HG02870 (cell line): ENCODE results near the gene OTOS.

Experiments
- ATAC-seq: cut with Tn5 transposase; IDR thresholded peaks from one replicate; pipeline ENCODE4 v1.9.1; 2021; ENCODE audit warnings: mild to moderate bottlenecking, moderate library complexity; ENCODE audit not compliant: unreplicated experiment

Gene OTOS

DNA sequence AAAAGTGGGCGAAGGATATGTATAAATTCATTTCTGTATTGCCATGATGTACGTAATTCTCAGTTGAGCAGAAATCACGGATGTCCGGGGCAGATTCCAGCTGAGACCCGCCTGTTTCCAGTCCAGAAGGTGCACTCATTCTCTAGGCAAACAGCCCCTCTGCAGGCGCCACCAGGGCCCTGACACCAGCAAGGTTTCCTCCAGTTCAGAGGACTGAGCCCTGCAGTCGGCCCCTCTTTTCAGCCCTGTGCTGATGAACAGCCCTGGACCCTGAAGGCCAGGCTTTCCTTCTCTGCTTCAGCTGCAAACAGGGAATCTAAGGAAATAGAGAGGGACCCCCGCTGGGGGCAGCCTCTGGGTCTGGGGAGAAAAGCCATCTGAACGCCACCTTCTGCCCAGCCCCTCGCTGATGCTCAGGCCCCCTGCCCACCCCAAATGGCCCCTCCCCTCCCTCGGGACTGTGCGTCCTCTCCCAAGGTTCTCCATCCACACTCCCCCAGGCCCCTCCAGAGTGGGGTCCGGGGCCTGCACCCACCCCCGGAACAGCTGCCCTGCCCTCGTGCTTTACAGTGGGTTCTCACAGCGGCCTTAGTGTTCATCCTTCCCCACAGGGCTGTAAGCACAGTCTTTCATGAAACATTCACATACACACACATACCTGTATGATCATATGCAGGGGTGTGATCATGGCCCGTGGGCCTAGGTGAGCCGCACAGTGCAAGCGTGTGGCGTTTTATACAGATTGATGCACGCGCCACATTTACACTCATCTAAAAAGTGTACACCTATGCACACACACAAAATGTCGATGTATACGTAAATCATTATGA, 16.4 kb downstream of the OTOS start:
- no peak for ATAC-seq

DNA sequence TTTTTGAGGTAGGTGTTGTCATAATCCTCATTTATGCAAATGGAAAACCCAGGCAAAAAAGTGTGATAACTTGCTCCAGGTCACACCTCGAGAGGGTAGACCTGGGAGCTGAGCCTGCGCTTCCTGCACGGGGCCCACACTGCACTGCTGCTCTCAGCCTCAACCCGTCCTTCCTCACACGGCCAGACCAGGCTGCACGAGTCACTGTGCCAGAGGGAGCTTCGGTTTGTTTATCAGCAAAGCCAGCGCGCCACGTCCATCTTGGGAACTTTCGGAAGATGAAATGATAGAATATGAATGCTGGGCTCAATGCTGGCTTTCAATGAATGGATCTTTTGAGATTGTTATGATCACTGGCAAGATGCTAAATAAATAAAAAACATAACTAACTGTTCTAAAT, 18.8 kb downstream of the OTOS start:
- ATAC-seq, result no peak

DNA sequence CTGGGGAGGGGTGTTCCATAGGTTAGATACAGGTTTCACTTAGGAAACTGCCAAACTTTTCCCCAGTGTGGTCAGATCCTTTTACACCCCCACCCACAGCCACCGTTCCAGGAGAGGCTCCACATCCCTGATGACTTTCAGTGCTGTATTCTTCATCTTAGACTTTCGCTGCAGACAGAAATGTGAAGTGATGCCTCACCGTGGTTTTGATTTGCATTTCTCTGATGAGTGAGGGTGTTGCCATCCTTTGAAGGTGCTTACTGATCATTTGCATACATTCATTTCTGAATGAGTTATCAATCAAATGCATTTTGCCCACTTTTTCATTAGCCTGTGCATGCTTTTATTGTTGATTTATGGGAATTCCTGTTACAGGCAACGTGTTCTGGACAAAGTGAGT, 19.3 kb downstream of the OTOS start:
- peak; percentile 54 for ATAC-seq

DNA sequence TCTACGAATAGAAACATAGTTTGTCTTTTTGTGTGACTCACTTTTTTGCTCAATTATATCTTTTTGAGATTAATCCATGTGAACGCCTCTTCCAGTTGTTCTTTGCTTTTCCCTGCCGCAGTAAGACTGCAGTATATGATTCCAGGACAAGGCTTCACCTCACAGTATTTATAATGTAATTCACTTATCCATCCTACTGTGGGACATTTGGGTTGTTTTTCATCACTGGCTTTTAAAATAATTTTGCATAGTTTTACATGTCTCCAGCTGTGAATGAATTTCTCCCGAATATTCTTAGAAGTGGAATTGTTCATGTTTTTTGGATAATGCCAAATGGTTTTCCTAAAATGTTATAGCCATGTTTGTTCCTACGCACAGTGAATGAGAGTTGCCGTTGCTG, 26.2 kb downstream of the OTOS start:
- ATAC-seq, result no peak

DNA sequence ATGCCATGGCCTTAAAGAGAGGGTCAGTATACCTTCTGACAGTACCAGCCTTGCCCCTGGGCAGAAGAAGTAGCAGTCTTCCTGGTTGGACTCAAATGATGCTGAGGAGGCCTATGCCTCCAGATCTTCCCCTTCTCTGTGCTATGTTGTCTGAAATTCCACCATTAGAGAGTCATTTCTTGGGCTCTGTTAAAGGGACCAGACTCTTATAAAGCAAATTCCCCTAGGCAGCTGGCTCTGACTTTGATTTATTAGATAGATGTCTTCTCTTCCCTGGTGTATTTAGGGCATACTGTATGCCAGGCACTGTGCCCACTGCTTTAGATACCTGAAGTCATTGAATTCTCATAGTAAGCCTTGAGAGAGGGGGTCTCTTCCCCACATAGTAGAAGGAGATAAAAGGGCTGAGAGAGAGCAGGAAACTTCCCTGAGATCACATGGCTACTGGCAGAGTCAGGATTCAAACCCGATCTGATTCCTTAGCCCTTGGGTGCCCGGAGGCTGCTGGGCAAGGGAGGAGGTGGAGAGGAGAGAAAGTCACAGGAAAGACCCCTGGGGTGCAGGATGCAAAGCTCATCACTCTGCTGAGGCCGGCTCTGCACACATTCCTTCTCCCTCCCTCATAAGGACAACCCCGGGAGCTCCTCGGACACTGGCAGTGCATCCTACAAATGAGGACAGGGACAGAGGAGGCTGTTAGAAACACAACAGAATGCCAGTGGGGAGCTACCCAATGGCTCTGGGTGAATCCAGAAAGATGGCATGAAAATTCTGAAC, 27.4 kb downstream of the OTOS start:
- ATAC-seq, result no peak

DNA sequence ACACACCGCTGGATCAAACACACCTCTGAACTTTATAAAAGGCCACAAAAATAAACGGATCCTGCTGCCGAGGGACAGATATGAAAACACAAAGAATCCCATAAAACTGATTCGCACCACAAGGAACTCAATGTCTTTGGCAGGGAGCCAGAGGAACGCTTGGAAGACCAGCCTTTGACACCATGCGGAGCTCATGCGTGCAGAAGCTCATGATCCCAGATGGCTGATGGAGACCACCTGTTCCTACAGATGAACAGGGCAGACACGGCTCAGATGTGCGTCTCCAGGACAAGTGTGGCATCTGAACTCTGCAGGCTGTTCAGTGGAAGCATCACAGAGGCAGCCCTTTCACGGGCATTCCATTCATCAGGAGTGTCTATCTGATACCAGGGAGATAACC, 29.2 kb downstream of the OTOS start:
- ATAC-seq, result no peak

DNA sequence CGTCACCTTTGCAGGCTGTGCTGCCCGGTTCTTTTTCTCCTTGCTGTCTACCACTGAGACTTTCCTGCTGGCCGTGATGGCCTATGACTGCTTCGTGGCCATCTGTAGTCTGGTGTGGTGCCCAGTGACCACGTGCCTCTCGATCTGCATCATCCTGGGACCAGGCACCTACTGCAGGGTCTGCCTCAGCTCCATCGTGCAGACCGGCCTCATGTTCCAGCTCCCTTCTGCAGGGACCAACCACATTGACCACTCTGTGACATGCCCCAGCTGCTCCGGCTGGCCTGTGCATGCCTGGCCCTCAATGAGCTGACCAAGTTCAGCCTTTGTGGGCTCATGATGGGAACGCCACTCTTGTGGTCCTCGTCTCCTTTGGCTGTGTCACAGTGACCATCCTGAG, 31.1 kb downstream of the OTOS start:
- ATAC-seq, result no peak

DNA sequence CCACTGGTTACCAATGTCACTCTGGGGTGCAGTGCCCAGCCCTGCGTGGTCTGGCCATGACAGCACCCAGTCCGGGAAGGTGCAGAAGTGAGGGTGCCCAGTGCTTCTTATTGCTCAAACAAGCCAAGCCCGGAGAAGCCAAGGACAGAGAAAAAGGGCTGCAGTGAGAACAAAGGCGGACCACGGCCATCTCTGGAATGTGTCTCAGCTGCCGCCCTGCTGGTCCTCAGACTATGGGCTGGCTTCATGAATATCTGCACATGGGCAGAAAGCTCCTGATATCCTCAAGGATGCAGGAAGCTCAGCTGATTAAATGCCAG, 33.0 kb downstream of the OTOS start:
- ATAC-seq, result no peak

DNA sequence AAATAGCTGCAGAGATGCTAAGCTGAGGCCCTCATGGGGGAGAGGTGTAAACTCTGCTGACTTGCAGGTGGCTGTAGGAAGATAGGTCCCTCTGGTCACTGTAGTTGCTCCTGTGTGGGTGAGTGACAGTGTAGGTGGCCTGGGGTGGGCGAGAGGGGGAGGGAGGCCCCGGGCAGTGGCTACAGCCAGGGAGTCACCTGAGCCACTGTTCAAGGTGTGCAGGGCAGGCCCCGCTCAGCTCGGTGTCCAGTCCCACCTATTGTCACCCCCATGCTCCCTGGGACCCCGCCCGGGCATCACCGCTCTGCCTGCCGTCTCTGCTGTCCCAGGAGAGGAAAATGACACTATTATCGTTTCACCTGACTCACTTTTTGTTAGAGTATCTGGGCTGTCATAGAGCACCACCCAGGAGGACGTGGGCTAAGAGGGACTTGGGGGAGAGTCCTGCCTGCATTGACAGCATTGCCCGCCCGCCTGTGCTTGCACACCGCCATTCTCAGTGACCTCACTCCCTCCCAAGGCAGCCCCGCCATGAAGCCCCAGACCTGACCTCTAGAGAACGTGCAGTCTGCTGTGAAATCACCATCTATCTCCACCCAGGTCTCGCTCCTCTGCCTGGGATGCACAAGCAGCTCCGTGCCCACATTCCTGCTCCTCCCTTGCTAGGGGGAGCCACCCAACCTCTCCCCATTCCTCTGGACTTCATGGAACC, 33.5 kb downstream of the OTOS start:
- ATAC-seq, result no peak

DNA sequence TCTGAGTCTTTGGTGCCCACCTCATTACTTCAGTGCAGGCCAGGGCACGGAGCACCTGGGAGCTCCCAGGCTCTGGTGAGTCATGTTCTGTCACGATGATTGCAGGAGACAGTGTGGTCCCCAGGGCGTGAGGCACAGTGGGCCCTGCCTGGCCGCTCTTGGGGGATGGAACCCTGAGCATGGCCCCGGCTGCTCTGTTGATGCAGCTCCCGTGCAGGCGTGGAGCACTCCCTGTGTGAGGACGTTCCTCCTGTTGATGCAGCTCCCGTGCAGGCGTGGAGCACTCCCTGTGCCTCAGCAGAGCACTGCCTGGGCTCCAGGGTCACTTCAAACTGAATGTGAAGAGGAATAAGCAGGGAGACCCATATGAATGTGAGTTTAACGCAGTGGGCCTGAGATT, 34.5 kb downstream of the OTOS start:
- no peak for ATAC-seq

DNA sequence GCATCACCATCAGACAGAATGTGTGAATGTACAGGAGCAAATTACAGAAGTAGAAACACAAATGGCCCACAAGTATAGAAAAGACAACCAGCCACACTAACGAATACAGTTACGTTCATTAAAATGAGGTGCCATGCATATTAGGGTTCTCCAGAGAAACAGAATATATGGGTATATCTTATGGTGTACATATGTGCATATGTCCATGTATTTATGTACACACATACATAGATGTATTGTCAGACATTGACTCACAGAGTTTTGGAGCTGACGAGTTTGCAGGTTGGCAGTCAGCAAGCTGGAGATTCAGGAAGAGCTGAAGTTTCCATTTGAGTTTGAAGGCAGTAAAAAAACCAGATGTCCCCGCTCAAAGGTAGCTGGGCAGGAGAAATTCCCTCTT, 37.3 kb downstream of the OTOS start:
- no peak for ATAC-seq

DNA sequence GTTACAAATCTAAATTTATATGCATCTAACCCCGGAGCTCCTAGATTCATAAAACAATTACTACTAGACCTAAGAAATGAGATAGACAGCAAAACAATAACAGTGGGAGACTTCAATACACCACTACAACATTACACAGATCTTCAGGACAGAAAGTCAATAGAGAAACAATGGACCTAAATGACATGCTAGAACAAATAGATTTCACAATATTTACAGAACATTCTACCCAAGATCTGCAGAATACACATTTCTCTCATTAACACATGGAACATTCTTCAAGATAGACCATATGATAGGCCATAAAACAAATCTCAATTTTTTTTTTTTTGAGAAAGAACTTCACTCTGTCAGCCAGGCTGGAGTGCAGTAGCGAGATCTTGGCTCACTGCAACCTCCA, 42.1 kb downstream of the OTOS start:
- no peak for ATAC-seq

DNA sequence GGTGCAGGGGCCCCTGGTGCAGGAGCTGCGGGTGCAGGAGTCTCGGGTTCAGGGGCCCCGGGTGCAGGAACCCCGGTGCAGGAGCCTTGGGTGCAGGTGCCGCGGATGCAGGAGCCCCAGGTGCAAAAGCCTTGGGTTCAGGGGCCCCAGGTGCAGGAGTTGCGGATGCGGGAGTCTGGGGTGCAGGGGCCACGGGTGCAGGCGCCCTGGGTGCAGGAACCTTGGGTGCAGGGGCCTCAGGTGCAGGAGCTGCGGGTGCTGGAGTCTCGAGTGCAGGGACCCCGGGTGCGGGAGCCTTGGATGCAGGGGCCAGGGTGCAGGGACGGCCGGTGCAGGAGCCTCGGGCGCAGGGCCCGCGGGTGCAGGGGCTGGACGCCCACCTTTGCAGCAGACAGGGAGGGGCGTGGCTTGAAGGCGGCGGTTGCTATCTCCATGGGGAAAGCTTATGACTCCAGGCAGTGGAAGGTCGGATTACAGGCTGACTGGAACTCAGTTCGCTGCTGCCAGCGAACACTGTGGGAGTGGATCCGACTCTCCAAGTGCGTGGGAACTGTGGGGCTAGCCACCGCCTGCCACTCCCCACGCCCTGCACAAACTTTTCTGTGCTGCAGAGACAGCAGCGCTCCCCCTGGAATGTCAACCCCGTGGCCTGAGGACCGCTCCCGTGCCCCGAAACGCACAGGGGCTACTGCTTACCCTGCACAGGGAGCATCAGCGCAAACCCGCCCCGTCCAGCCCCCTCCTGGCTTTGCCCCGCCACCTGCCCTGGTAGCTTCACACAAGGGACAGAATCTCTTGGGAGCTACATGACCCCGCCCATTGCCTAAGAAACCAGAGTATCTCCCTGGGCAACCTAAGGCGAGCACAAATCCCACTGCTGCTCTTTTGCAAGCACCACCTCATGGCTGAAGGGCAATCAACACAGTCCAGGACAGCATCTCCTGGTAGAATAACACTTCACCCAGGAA, 44.6 kb downstream of the OTOS start:
- ATAC-seq, result no peak

DNA sequence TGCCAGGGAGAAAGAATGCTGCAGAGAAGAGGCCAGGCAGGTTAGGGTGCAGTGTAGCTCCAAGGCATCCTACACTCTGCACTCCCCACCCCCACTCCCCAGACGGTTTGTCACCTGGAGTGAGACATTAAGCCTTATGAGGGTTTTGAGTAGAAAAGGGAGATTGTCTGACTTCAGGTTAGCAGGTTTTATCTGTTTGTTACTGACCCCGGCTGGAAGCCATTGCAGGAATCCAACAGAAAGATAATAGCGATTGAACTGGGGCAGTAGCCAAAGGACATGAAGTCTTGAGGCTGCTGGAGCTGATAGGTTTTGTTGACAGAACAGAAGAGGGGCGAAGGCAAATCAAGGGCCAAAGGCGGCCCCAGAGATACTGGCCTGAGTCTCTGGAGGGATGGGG, 51.2 kb downstream of the OTOS start:
- ATAC-seq, result no peak
